Chondrocyte (in vitro differentiated cells): ENCODE measurements around the gene WNT3. TPM values are rescaled to one million over a fixed set of nuclear protein-coding genes. Genes with fewer than 3 reads are reported as not detected.

Experiments used
- DNase-seq: peaks from one replicate; pipeline ENCODE4 v3.0.0; 2021; ENCODE audit warnings: mixed read lengths, low spot score
- H3K27ac Mint-ChIP-seq: one replicate; pipeline ENCODE4 v1.8.0; 2021; ENCODE audit warnings: mild to moderate bottlenecking, moderate library complexity, mixed read lengths; ENCODE audit not compliant: unreplicated experiment
- H3K27me3 Mint-ChIP-seq: 2 replicates; pipeline ENCODE4 v1.8.0; 2021; ENCODE audit warnings: low read depth, mixed read lengths
- H3K36me3 Mint-ChIP-seq: 2 replicates; pipeline ENCODE4 v1.8.0; 2021; ENCODE audit warnings: low read depth, mixed read lengths
- H3K4me1 Mint-ChIP-seq: 2 replicates; pipeline ENCODE4 v1.8.0; 2021; ENCODE audit warnings: low read depth, mild to moderate bottlenecking, mixed read lengths
- H3K4me3 Mint-ChIP-seq: one replicate; pipeline ENCODE4 v1.8.0; 2021; ENCODE audit warnings: mild to moderate bottlenecking, moderate library complexity, mixed read lengths; ENCODE audit not compliant: unreplicated experiment
- H3K9me3 Mint-ChIP-seq: 2 replicates; pipeline ENCODE4 v1.8.0; 2021; ENCODE audit warnings: low read depth, mixed read lengths
- CTCF ChIP-seq: fragments of 200-600 bp; sonication (generic); IDR thresholded peaks from 2 replicates; pipeline ENCODE4 v1.5.0; 2021; ENCODE audit warnings: antibody characterized with exemption, mild to moderate bottlenecking, moderate library complexity
- total RNA-seq: library from RNA; stranded (reverse); gene quantifications from 3 replicates; pipeline ENCODE4 v1.2.1, GENCODE V29; 2021

WNT3 gene
- total RNA-seq, 1 donor from 2014 or later: 4.9 TPM

- no peak for TF ChIP-seq CTCF
- H3K27ac Mint-ChIP-seq: no peak overlapping the region
- H3K36me3 Mint-ChIP-seq: no peaks in the 10 kb centered on the region
- H3K27me3 Mint-ChIP-seq: peaks cover 26% of the 10 kb centered on the region
- no peak for DNase-seq
- H3K9me3 Mint-ChIP-seq: peaks cover 4% of the 10 kb centered on the region
- H3K4me1 Mint-ChIP-seq: peaks cover 11% of the 10 kb centered on the region
- no peak overlapping the region for H3K4me3 Mint-ChIP-seq
These were observed 35.5 kb upstream of the WNT3 start for GRCh38 chr17:46853896-46854444.

GRCh38 chr17:46851029-46851741 is 32.7 kb upstream of the WNT3 start, which contains the start of gene WNT9B:
Gene WNT9B (plus strand): TSS chr17:46851583. CDS start chr17:46851639, 56 bp downstream.
- H3K27me3 Mint-ChIP-seq: peaks cover 45% of the 10 kb centered on the region
- H3K36me3 Mint-ChIP-seq: no peaks in the 10 kb centered on the region

GRCh38 chr17:46850688-46851028 is 32.2 kb upstream of the WNT3 start:
- Mint-ChIP-seq H3K4me3 (peak overlapping the region; percentile 57), H3K27me3 (peaks cover 48% of the 10 kb centered on the region), H3K27ac (no peak overlapping the region), H3K4me1 (peaks cover 11% of the 10 kb centered on the region), H3K9me3 (no peaks in the 10 kb centered on the region), H3K36me3 (no peaks in the 10 kb centered on the region)
- DNase-seq: no peak
- no peak for TF ChIP-seq CTCF

More at GRCh38 chr17:46851029-46851741, 32.7 kb upstream of the WNT3 start, which contains the start of gene WNT9B:
- Mint-ChIP-seq H3K9me3 (no peaks in the 10 kb centered on the region), H3K27ac (no peak within 1 kb of the TSS), H3K4me3 (peak within 1 kb of the TSS; percentile 81), H3K4me1 (peaks cover 11% of the 10 kb centered on the region)
- peak; percentile 54 for TF ChIP-seq CTCF
- no peak for DNase-seq

GRCh38 chr17:46848534-46848933 is 30.0 kb upstream of the WNT3 start:
- Mint-ChIP-seq H3K4me1 (peaks cover 11% of the 10 kb centered on the region), H3K4me3 (no peak overlapping the region), H3K36me3 (no peaks in the 10 kb centered on the region), H3K27me3 (peaks cover 57% of the 10 kb centered on the region), H3K9me3 (peaks cover 1% of the 10 kb centered on the region), H3K27ac (no peak overlapping the region)
- DNase-seq: no peak
- TF ChIP-seq CTCF: no peak

GRCh38 chr17:46847204-46848191 is 29.0 kb upstream of the WNT3 start:
- Mint-ChIP-seq H3K27me3 (peaks cover 56% of the 10 kb centered on the region), H3K36me3 (no peaks in the 10 kb centered on the region), H3K4me1 (peaks cover 11% of the 10 kb centered on the region), H3K4me3 (no peak overlapping the region), H3K27ac (no peak overlapping the region), H3K9me3 (peaks cover 10% of the 10 kb centered on the region)
- DNase-seq: no peak
- TF ChIP-seq CTCF: no peak
